Ammon's horn (tissue), 1 donor: ENCODE results near the gene GUCY2C.

Experiments
- DNase-seq: peaks from one replicate; pipeline ENCODE4 v3.0.0-alpha.2; 2016; ENCODE audit warnings: low spot score

The GUCY2C gene

GRCh38 chr12:14681625-14682024, 14.8 kb downstream of the GUCY2C start:
- no peak for DNase-seq

DNA sequence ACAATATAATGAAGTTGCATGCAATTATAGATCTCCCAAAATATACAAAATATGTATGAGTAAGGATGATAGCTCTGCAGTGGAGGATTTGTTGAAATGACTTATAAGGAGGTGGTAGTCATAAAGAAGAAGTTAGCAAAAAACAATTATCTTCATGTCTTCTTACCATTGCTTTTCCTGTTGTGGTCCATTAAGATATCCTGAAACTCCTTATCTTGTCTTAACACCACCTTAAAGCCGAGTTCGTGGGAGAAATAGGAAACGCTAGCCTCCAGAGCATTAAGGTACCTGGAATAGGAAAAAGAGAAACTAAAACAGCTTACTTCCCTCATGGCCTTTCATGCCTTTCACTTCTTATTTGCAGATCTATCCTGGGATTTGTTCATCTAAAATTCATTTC, 15.2 kb downstream of the GUCY2C start:
- no peak for DNase-seq

DNA sequence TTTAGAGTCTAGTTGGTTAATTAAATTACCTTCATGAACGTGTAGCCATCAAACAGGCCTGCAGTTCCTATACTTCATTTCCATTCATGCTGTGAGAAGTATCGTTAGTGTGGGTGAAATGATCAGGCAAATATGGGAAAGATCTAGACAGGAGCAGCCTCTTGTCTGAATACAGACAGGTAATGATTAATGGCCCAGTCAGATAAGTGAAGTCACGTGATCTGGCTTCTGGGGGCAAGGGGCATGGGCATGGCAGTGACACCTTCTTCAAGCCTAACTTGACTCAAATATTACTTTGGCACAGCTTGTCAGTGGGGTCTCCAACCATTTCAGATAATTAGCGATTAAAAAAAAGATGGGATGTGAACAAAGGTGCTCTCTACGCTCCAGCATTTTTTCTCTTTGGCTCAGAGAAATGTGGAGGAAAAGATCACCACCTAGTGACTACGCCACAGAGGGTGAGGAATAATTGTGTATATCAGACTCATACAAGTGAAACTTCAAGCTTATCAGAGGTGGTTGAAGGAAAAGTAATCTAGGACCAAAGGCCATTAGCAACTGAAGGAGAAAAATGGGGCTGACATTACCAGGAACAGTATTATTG, 17.8 kb downstream of the GUCY2C start:
- DNase-seq, result no peak

DNA sequence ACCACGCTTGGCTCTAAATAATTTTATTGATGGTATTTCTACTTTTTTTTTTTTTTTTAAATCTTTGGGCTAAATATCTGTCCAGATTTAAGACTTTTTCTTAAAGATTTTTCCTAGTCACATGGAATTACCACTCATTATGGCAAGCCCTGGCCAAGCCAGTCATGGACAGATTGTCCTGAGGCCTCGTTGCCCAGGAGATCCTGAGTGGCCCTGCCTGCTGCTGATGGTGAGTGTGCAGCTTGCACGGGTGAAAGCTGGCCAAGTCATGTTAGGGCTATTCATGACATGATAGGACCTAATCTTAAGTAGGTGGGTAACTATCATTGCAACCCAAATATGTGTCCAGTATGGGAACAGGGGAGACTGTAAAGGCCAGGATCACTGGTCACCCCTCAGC, 27.8 kb downstream of the GUCY2C start:
- DNase-seq, result no peak

DNA sequence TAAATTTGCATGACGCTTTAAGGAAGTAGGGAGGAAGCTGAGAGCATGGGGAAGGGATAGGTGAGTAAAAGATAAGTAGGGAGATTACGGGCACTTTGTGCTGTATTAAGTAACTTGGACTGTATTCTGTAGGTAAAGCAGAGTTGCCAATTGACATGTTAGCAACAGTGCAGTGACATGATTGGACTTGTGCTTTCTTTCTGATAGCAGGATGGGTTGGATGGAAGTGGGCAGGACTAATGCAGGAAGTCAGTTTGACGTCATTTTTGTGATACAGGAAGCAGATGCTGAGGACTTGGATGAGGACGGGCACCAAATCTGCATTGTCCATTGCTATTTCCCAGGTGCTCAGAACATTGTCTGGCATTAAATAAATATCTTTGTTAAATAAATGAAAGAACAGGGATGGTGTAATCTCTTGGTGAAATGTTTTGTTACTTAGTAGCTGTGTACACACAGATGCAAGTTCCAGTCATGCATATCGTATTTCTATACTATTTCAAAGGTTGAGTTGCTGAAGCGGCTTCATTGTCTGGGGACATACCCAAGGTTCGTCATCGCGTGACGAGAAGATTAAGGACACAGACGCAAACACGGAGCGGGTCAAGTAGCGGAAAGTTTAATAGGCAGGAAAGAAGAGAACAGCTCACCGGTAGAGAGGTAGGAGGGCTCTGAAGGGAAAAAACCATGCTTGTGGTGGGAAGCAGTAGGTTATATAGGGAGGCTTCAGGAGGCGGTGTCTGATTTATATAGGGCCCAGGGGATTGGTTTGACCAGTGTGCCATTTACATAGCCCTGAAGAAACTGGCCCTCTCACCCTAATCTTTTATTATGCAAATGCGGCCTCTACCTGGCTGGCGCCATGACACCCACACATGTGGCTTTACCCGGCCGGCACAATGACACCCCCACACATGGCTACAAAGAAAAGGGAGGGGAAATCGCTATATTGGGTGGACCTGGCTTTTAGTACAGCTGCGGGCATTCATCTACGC, 30.7 kb downstream of the GUCY2C start:
- DNase-seq, result no peak

DNA sequence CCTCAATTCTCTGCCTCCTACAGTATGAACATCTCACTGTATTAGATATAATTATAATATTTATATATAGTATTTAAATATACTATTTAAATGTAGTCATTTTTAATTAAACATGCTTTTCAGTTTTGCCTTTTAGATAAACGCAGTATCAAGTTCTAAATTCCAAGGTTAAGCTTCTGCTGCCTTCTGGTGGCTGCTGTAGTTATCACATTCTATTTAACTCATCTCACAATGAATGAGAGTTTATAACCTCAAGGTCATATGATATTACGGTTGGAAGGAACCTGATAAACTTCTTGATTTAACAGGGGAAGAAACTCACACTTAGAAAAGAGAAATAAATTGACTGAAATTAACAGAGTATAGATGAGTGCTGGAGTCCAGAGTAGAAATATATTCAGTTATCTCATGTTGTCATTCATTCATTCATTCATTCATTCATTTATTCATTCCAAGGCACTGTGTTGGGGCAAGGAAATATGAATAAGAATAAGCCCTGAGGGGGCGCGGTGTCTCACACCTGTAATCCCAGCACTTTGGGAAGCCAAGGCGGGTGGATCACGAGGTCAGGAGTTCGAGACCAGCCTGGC, 31.9 kb downstream of the GUCY2C start:
- DNase-seq, result peak; percentile 57

- DNase-seq, result no peak
These were observed 33.4 kb downstream of the GUCY2C start for GRCh38 chr12:14663002-14663401.

GRCh38 chr12:14656846-14657245, 39.6 kb downstream of the GUCY2C start:
- DNase-seq, result no peak

DNA sequence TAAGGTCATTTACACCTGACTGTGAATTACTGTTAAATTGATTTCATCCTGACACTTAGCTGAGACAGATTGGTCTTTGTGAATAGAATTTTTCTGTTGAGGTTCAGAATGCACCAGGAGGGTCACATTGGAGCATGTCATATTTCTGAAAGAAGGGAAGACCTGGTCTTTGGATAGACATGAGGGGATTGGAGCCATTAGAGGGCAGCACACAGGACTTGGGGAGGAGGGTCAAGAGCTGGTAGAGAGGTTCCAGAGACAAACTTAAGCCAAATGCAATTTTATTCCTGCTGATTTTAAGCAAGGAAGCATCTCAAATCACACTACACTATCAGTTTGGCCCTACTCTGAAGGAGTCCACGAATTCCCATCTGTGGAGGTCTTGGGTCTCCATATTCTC, 41.1 kb downstream of the GUCY2C start:
- DNase-seq, result no peak

- no peak for DNase-seq
These were observed 41.6 kb downstream of the GUCY2C start for GRCh38 chr12:14654842-14655241.

GRCh38 chr12:14654416-14654815, 42.0 kb downstream of the GUCY2C start:
- DNase-seq, result no peak

DNA sequence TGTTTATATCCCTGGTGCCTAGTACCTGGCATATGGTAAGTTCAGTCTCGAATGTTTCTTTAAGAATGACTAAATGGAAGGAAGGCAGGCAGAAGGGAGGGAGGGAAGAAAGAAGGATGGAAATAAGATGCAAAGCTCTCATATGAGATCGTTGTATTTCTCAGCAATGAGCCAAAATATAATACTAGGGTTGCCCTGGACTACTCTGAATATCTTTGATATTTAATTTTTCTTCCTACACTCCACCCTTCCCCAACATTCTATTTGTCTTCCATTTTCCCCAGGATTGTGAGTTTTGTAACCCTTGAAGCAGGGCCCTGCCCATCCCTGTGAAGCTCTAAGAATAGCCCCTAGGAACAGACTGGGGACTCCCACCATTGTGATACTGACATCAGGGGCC, 43.9 kb downstream of the GUCY2C start:
- DNase-seq, result no peak

- DNase-seq, result no peak
These were observed 45.0 kb downstream of the GUCY2C start for GRCh38 chr12:14651371-14651770.

DNA sequence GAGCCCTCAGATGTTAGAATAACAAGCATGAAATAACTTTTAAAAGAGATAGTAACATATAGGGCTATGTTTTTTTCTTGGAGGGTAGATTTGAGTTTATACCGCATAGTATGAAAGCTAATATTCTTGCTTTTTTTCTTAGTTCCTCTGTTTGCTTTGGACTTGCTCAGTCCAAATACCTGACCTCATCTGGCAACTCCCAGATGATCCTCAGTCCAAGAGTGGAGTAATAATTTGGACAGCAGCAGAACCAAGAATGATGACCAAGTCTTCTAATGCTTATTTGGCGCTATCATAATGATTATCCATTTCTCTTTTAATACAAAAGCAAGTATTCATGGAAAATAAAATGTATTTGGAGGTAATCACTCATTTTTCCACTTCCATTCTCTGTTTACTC, 45.6 kb downstream of the GUCY2C start:
- DNase-seq, result no peak

DNA sequence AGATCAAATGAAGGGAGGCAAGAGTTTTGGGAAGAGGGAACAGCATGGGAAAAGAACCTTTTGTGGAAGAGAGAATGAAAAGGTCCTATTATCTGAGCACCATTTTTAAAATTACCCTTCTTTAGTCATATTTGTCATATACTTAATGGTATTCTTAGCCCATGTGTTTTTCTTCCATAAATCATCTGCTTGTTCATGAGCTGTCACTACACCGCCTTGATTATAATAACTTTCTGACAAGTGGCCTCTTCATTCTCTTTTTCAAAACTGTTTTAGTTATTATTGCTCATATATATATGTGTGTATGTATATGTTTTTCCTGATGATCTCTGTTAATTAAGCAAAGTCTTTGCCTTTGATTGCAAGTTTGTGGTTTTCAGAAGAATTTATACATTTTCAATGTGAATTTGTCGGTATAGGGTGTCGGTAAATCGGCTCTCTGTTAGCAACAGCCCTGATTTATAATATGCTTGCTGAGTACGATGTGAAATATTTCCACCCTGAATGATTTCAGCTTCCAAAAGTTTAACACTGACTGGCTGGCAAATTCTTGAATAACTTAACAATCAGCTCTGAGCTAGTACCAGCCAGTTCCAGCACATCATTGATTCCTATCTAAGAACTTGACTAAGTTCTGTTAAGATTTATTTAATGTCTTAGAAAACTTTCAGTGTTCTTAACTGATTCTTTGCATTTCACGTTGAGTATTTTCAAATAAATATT, 49.2 kb downstream of the GUCY2C start:
- no peak for DNase-seq

GRCh38 chr12:14643251-14643650, 53.1 kb downstream of the GUCY2C start:
- no peak for DNase-seq

DNA sequence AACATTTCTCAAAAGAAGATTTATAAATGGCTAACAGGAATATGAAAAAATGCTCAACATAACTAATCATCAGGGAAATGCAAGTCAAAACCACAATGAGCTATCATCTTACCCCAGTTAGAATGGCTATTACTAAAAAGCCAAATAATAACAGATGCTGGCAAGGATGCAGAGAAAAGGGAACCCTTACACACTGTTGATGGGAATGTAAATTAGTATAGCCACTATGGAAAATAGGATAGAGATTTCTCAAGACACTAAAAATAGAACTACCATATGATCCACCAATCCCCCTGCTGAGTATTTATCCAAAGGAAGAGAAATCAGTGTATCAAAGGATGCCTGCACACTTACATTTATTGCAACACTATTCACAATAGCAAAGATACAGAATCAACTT, 58.3 kb downstream of the GUCY2C start:
- no peak for DNase-seq

DNA sequence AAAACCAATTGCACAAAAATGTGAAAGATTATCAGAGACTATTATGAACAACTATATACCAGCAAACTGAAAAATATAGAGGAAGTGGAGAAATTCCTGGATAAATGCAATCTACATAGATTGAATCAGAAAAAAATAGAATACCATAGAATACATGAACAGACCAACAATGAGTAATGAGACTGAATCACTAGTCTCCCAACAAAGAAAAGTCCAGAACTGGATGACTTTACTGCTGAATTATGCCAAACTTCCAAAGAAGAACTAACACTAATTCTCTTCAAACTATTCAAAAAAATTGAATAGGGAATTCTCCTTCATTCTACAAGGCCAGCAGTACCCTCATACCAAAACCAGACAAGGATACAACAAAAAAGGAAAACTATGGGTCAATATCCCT, 60.6 kb downstream of the GUCY2C start:
- no peak for DNase-seq

- no peak for DNase-seq
These were observed 65.6 kb downstream of the GUCY2C start for GRCh38 chr12:14630793-14631192.

DNA sequence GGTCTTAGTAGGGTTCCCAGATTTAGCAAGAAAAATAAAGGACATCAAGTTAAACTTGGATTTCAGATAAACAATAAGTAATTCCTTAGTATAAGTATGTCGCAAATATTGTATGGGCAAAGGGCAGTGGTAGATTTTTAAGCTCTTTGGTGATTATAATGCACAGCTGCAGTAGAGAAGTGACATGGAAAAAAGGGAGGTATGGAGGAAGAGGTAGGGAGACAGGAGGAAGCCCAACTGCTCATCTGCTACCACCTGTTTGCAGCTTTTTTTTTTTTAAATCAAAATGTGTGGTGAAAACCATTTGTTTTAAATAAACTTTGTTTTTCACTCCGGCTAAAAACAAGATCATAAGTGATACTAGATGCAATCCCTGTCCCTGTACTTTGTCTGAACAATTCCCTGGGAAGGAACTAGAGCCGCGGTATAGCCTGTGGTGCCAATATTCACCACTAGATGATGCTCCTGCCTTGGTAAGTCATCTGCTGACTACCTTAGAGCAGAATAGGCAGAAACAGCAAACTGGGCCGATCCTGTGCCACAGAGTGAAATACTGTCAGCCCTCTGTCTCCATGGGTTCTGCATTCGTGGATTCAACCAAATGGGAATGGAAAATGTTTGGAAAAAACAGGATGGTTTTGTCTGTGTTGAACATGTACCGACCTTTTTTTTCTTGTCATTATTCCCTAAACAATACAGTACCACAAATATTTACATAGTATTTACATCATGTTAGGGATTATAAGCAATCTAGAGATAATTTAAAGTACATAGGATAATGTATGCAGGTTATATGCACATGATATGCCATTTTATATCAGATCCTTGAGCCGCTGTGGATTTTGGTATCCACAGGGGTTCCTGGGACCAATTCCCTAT, 66.3 kb downstream of the GUCY2C start:
- peak; percentile 89 for DNase-seq

- DNase-seq, result no peak
These were observed 67.6 kb downstream of the GUCY2C start for GRCh38 chr12:14628771-14629170.
